ENCODE results near the gene CNTN5. TPM values are rescaled to one million over a fixed set of nuclear protein-coding genes. Genes with fewer than 3 reads are reported as not detected.

CNTN5 gene
- total RNA-seq, 1 donor from 2014 or later = 0.36 TPM

- no peak overlapping the region for H3K27ac ChIP-seq (replicated peaks)
- intact Hi-C loops (cut with micrococcal nuclease) = no loop called here
- no peak for DNase-seq
- no peaks in the 10 kb centered on the region for H3K36me3 ChIP-seq
- no peaks in the 10 kb centered on the region for H3K4me1 ChIP-seq
- H3K9me3 ChIP-seq (replicated peaks) = peaks cover 5% of the 10 kb centered on the region
- no peaks in the 10 kb centered on the region for H3K27me3 ChIP-seq (ENCODE audit: low read depth)
- H3K4me3 ChIP-seq = no peak overlapping the region
- TF ChIP-seq CTCF (IDR thresholded peaks at IDR 0.05; ENCODE audit: borderline replicate concordance) = no peak
Measured at GRCh38 chr11:99565333-99565732, 544.6 kb downstream of the CNTN5 start.

GRCh38 chr11:99567334-99567956 is 546.7 kb downstream of the CNTN5 start:
- Histone ChIP-seq H3K27me3 (ENCODE audit: low read depth) (no peaks in the 10 kb centered on the region), H3K4me3 (no peak overlapping the region), H3K9me3 (replicated peaks) (no peaks in the 10 kb centered on the region), H3K4me1 (no peaks in the 10 kb centered on the region), H3K27ac (replicated peaks) (no peak overlapping the region), H3K36me3 (no peaks in the 10 kb centered on the region)
- intact Hi-C loops (cut with micrococcal nuclease) = no loop called here
- TF ChIP-seq CTCF (IDR thresholded peaks at IDR 0.05; ENCODE audit: borderline replicate concordance) = no peak
- DNase-seq = no peak

- no peaks in the 10 kb centered on the region for H3K4me1 ChIP-seq
- H3K27ac ChIP-seq (replicated peaks) = no peak overlapping the region
Measured at GRCh38 chr11:99568808-99569207, 548.1 kb downstream of the CNTN5 start.

GRCh38 chr11:99571094-99571493 is 550.3 kb downstream of the CNTN5 start:
- Histone ChIP-seq H3K4me1 (no peaks in the 10 kb centered on the region), H3K4me3 (no peak overlapping the region), H3K36me3 (no peaks in the 10 kb centered on the region), H3K9me3 (replicated peaks) (peaks cover 3% of the 10 kb centered on the region), H3K27ac (replicated peaks) (no peak overlapping the region), H3K27me3 (ENCODE audit: low read depth) (no peaks in the 10 kb centered on the region)
- no peak for TF ChIP-seq CTCF (IDR thresholded peaks at IDR 0.05; ENCODE audit: borderline replicate concordance)
- DNase-seq = no peak
- intact Hi-C loops (cut with micrococcal nuclease) = no loop called here

More at GRCh38 chr11:99568808-99569207, 548.1 kb downstream of the CNTN5 start:
- no peaks in the 10 kb centered on the region for H3K27me3 ChIP-seq (ENCODE audit: low read depth)
- H3K9me3 ChIP-seq (replicated peaks) = no peaks in the 10 kb centered on the region
- H3K4me3 ChIP-seq = no peak overlapping the region
- no peak for TF ChIP-seq CTCF (IDR thresholded peaks at IDR 0.05; ENCODE audit: borderline replicate concordance)
- intact Hi-C loops (cut with micrococcal nuclease) = no loop called here
- H3K36me3 ChIP-seq = no peaks in the 10 kb centered on the region
- DNase-seq = no peak

- H3K27ac ChIP-seq (replicated peaks) = no peak overlapping the region
- H3K27me3 ChIP-seq (ENCODE audit: low read depth) = no peaks in the 10 kb centered on the region
- no peak overlapping the region for H3K4me3 ChIP-seq
- no peaks in the 10 kb centered on the region for H3K4me1 ChIP-seq
- peaks cover 4% of the 10 kb centered on the region for H3K9me3 ChIP-seq (replicated peaks)
- no peak for TF ChIP-seq CTCF (IDR thresholded peaks at IDR 0.05; ENCODE audit: borderline replicate concordance)
- H3K36me3 ChIP-seq = no peaks in the 10 kb centered on the region
- intact Hi-C loops (cut with micrococcal nuclease) = no loop called here
- no peak for DNase-seq
Measured at GRCh38 chr11:99584830-99585229, 564.1 kb downstream of the CNTN5 start.
